ENCODE results near the gene NLGN1.
"Not testable (repeated sequence)": the region's sequence is repeated elsewhere in the genome, so short reads cannot be mapped to it uniquely, and the experiment has no call there.

Gene NLGN1

GRCh38 chr3:173397161-173398110 is at the start of gene NLGN1:
TSS of gene NLGN1 (plus strand) at chr3:173397744.
- peak; percentile 69 for DNase-seq

- DNase-seq, result peak; percentile 75
Observed at GRCh38 chr3:173351886-173352285, 45.7 kb upstream of the NLGN1 start.

GRCh38 chr3:173353137-173353536 is 44.4 kb upstream of the NLGN1 start:
- not testable (repeated sequence) for DNase-seq

- no peak for DNase-seq
Observed at GRCh38 chr3:173354124-173354523, 43.4 kb upstream of the NLGN1 start.

GRCh38 chr3:173371848-173372487 is 25.6 kb upstream of the NLGN1 start:
- peak; percentile 49 for DNase-seq

GRCh38 chr3:173380681-173381080 is 16.9 kb upstream of the NLGN1 start:
- no peak for DNase-seq

- DNase-seq, result not testable (repeated sequence)
Observed at GRCh38 chr3:173381936-173382335, 15.6 kb upstream of the NLGN1 start.

- no peak for DNase-seq
Observed at GRCh38 chr3:173395073-173395411, 2.5 kb upstream of the NLGN1 start.

- peak; percentile 93 for DNase-seq
Observed at GRCh38 chr3:173395412-173396181, 1.9 kb upstream of the NLGN1 start.

- peak; percentile 15 for DNase-seq
Observed at GRCh38 chr3:173396191-173397041, 1.1 kb upstream of the NLGN1 start.

GRCh38 chr3:173398111-173398479 is 551 bp downstream of the NLGN1 start:
- DNase-seq, result no peak

GRCh38 chr3:173399044-173399443 is 1.5 kb downstream of the NLGN1 start:
- DNase-seq, result peak; percentile 11

GRCh38 chr3:173401369-173401768 is 3.8 kb downstream of the NLGN1 start:
- DNase-seq, result no peak

GRCh38 chr3:173402656-173403055 is 5.1 kb downstream of the NLGN1 start:
- no peak for DNase-seq

GRCh38 chr3:173403376-173403775 is 5.8 kb downstream of the NLGN1 start:
- no peak for DNase-seq

- no peak for DNase-seq
Observed at GRCh38 chr3:173404156-173404555, 6.6 kb downstream of the NLGN1 start.

GRCh38 chr3:173410436-173410835 is 12.9 kb downstream of the NLGN1 start:
- DNase-seq, result no peak

GRCh38 chr3:173410849-173411248 is 13.3 kb downstream of the NLGN1 start:
- DNase-seq, result no peak

- peak; percentile 70 for DNase-seq
Observed at GRCh38 chr3:173411375-173411973, 13.9 kb downstream of the NLGN1 start.

- DNase-seq, result no peak
Observed at GRCh38 chr3:173416070-173416469, 18.5 kb downstream of the NLGN1 start.

GRCh38 chr3:173429076-173429475 is 31.5 kb downstream of the NLGN1 start:
- DNase-seq, result no peak

GRCh38 chr3:173429527-173429926 is 32.0 kb downstream of the NLGN1 start:
- DNase-seq, result no peak

All from hematopoietic multipotent progenitor cell treated with erythropoietin and hydrocortisone succinate and interleukin-3 and kit ligand, for 4 days (in vitro differentiated cells).